Smooth muscle cell (in vitro differentiated cells): Measurements from ENCODE around the gene PRKD2. TPM values are rescaled to one million over a fixed set of nuclear protein-coding genes. Genes with fewer than 3 reads are reported as not detected.
A peak's percentile ranks its signal among the peaks of the same experiment; 100 is the strongest.

Experiments used
- DNase-seq: peaks from one replicate; lab custom pipeline; 2025; ENCODE audit not compliant: unreplicated experiment; lab: John Stamatoyannopoulos, UW
- H2AFZ ChIP-seq: fragments of 200-600 bp; sonication (generic); 2 replicates; pipeline ENCODE4 v1.6.0; 2016; ENCODE audit warnings: antibody characterized with exemption, low read depth, mild to moderate bottlenecking
- H3F3A ChIP-seq: fragments of 200-600 bp; sonication (generic); 2 replicates; pipeline ENCODE4 v1.6.0; 2017; ENCODE audit warnings: antibody characterized with exemption, low read depth
- H3K27ac ChIP-seq: fragments of 200-600 bp; sonication (generic); 2 replicates; pipeline ENCODE4 v1.5.1; 2016; ENCODE audit warnings: low read depth, mild to moderate bottlenecking
- H3K27me3 ChIP-seq: fragments of 200-600 bp; sonication (generic); 2 replicates; pipeline ENCODE4 v1.6.1; 2016; ENCODE audit warnings: low read depth, mild to moderate bottlenecking
- H3K36me3 ChIP-seq: fragments of 200-600 bp; sonication (generic); 2 replicates; pipeline ENCODE4 v1.5.1; 2016; ENCODE audit warnings: low read depth
- H3K4me1 ChIP-seq: fragments of 200-600 bp; sonication (generic); 2 replicates; pipeline ENCODE4 v1.5.1; 2016; ENCODE audit warnings: low read depth
- H3K4me2 ChIP-seq: fragments of 200-600 bp; sonication (generic); 2 replicates; pipeline ENCODE4 v1.6.0; 2016; ENCODE audit warnings: mild to moderate bottlenecking
- H3K4me3 ChIP-seq: fragments of 200-600 bp; sonication (generic); 2 replicates; pipeline ENCODE4 v1.5.1; 2016; ENCODE audit warnings: mild to moderate bottlenecking
- H3K79me2 ChIP-seq: fragments of 200-600 bp; sonication (generic); 2 replicates; pipeline ENCODE4 v1.6.0; 2016; ENCODE audit warnings: low read depth, mild to moderate bottlenecking
- H3K9ac ChIP-seq: fragments of 200-600 bp; sonication (generic); 2 replicates; pipeline ENCODE4 v1.6.0; 2016; ENCODE audit warnings: low read depth
- H3K9me3 ChIP-seq: fragments of 200-600 bp; sonication (generic); replicated peaks from 2 replicates; pipeline ENCODE4 v1.5.1; 2016; ENCODE audit warnings: low read depth
- H4K20me1 ChIP-seq: fragments of 200-600 bp; sonication (generic); 2 replicates; pipeline ENCODE4 v1.6.0; 2016; ENCODE audit warnings: low read depth
- CTCF ChIP-seq: fragments of 200-600 bp; sonication (generic); IDR thresholded peaks from 2 replicates; pipeline ENCODE4 v1.5.1; 2017; ENCODE audit warnings: borderline replicate concordance, mild to moderate bottlenecking, antibody characterized with exemption; ENCODE audit not compliant: insufficient read depth, poor library complexity, severe bottlenecking
- WGBS: methylation state at CpG from one replicate; pipeline ENCODE4 v1.1.7; 2016; ENCODE audit warnings: low lambda C conversion rate; 5-methylcytosine and 5-hydroxymethylcytosine counted together
- polyA plus RNA-seq: library from polyadenylated mRNA; unstranded; fragments of >200 nt; fragmentation: Nextera tagmentation; extraction: Ambion mirVana; gene quantifications from 2 replicates; pipeline ENCODE4 v1.2.1, GENCODE V29; 2016
- total RNA-seq: library from RNA; depleted of rRNA; stranded (reverse); fragments of >200 nt; gene quantifications from 2 replicates; pipeline ENCODE4 v1.2.3, GENCODE V29; 2014

Gene PRKD2
- total and polyA plus RNA-seq, 2 experiments from 2014 or later: 24.2 to 34.6 TPM

GRCh38 chr19:46685189-46685588 lies 31.7 kb downstream of the PRKD2 start:
- no peak overlapping the region for H3K27ac ChIP-seq
- no peaks in the 10 kb centered on the region for H3K36me3 ChIP-seq
- no peaks in the 10 kb centered on the region for H3K4me1 ChIP-seq
- H3K4me3 ChIP-seq: no peak overlapping the region
- no peak overlapping the region for H3K4me2 ChIP-seq
- H3F3A ChIP-seq: no peaks in the 10 kb centered on the region
- H3K9me3 ChIP-seq: no peaks in the 10 kb centered on the region
- WGBS: 84% methylated on average over 3 of the region's 3 CpGs
- no peaks in the 10 kb centered on the region for H3K79me2 ChIP-seq
- no peaks in the 10 kb centered on the region for H4K20me1 ChIP-seq
- no peaks in the 10 kb centered on the region for H3K27me3 ChIP-seq
- no peak for TF ChIP-seq CTCF
- no peak overlapping the region for H2AFZ ChIP-seq
- H3K9ac ChIP-seq: no peak overlapping the region
- DNase-seq: no peak

GRCh38 chr19:46678110-46678732 lies 38.7 kb downstream of the PRKD2 start:
- Histone ChIP-seq H3K4me2 (no peak overlapping the region), H3K9ac (no peak overlapping the region), H3K27ac (no peak overlapping the region), H3K4me1 (no peaks in the 10 kb centered on the region), H3K79me2 (no peaks in the 10 kb centered on the region), H3K27me3 (no peaks in the 10 kb centered on the region), H3F3A (no peaks in the 10 kb centered on the region), H4K20me1 (peaks cover 27% of the 10 kb centered on the region), H2AFZ (no peak overlapping the region), H3K4me3 (no peak overlapping the region), H3K36me3 (no peaks in the 10 kb centered on the region), H3K9me3 (no peaks in the 10 kb centered on the region)
- no peak for TF ChIP-seq CTCF
- no peak for DNase-seq
- 93% methylated on average over 26 of the region's 26 CpGs for WGBS

- Histone ChIP-seq H3K4me3 (no peak overlapping the region), H3K27me3 (no peaks in the 10 kb centered on the region), H4K20me1 (peaks cover 27% of the 10 kb centered on the region), H3K79me2 (no peaks in the 10 kb centered on the region), H2AFZ (no peak overlapping the region), H3K4me2 (no peak overlapping the region), H3K4me1 (no peaks in the 10 kb centered on the region), H3K9me3 (no peaks in the 10 kb centered on the region), H3K36me3 (no peaks in the 10 kb centered on the region), H3K27ac (no peak overlapping the region), H3F3A (no peaks in the 10 kb centered on the region), H3K9ac (no peak overlapping the region)
- TF ChIP-seq CTCF: no peak
- DNase-seq: no peak
- 98% methylated on average over 21 of the region's 21 CpGs for WGBS
These were observed 42.3 kb downstream of the PRKD2 start for GRCh38 chr19:46674416-46675178.

GRCh38 chr19:46670813-46671212 lies 46.1 kb downstream of the PRKD2 start:
- TF ChIP-seq CTCF: no peak
- no peaks in the 10 kb centered on the region for H3F3A ChIP-seq
- no peaks in the 10 kb centered on the region for H3K9me3 ChIP-seq
- H3K9ac ChIP-seq: no peak overlapping the region
- no peak for DNase-seq
- no peaks in the 10 kb centered on the region for H3K4me1 ChIP-seq
- H2AFZ ChIP-seq: no peak overlapping the region
- H3K4me3 ChIP-seq: no peak overlapping the region
- no peak overlapping the region for H3K4me2 ChIP-seq
- H3K36me3 ChIP-seq: no peaks in the 10 kb centered on the region
- peaks cover 11% of the 10 kb centered on the region for H4K20me1 ChIP-seq
- no peaks in the 10 kb centered on the region for H3K79me2 ChIP-seq
- H3K27ac ChIP-seq: peak overlapping the region; percentile 7
- no peaks in the 10 kb centered on the region for H3K27me3 ChIP-seq
